ENCODE measurements around the gene PTPRF.
A peak's percentile ranks its signal among the peaks of the same experiment; 100 is the strongest.
"Not testable (repeated sequence)": the region's sequence is repeated elsewhere in the genome, so short reads cannot be mapped to it uniquely, and the experiment has no call there.

The PTPRF gene

DNA sequence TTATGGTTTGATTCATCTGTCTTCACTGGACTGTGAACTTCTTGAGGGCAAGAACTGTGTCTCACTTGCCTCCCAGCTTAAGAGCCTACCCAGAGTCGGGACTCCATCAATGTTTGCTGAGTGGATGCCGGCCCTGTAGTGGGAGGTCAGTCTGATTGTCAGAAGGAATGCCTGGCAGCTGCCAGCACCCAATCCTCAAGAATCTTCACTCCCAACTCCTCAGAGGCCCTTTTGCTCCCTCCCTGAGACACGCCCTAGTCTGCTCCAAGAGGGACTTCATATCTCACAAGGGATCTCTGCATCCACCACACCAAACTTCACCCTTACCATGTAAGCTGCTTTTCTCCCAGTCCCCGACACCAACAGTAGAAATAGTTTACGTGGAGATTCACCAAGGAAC lies 104.0 kb downstream of the PTPRF start:
- DNase-seq (ENCODE audit: low spot score), result no peak

DNA sequence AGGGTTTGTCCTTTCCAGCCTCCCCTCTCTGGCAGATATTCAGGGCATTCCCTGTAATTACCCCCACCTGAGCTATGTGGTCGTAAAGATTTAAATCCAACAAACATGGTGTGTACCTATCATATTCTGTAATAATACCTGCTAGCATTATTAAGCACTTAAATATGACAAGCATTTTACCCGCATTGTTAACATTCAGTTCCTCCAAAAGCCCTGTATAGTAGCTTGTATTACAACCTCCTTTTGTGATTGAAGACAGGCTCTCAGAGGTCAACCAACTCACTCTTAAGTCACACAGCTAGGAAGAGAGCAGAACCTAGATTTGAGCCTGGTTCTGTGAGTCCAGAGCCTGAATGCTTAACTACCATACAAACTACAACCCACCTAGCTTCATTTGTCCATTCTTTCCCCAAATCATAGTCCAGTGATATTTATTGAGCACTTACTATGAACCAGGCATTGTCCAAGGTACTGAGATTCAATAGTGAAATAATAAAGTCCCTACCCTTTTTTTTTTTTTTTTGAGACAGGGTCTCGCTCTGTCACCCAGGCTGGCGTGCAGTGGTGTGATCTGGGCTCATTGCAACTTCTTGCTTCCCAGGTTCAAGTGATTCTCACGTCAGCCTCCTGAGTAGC lies 105.4 kb downstream of the PTPRF start:
- no peak for DNase-seq (ENCODE audit: low spot score)

DNA sequence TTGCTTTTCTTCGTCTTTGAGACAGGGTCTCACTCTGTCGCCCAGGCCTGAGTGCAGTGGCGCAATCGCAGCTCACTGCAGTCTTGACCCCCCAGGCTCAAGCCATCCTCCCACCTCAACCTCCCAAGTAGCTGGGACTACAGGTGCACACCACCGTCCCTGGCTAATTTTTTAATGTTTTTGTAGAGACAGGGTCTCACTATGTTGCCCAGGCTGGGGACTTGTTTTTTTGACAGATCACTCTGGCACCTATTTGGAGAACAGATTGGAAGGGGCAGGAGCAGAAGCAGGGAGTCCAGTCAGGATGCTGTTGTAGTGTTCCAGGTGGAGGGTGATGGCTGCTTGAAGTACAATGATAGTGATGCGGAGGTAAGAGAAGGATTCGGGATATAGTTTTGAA lies 106.6 kb downstream of the PTPRF start:
- DNase-seq (ENCODE audit: low spot score), result no peak

DNA sequence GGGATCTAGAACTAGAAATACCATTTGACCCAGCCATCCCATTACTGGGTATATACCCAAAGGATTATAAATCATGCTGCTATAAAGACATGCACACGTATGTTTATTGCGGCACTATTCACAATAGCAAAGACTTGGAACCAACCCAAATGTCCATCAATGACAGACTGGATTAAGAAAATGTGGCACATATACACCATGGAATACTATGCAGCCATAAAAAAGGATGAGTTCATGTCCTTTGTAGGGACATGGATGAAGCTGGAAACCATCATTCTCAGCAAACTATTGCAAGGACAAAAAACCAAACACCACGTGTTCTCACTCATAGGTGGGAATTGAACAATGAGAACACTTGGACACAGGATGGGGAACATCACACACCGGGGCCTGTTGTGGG lies 107.7 kb downstream of the PTPRF start:
- DNase-seq (ENCODE audit: low spot score), result not testable (repeated sequence)

DNA sequence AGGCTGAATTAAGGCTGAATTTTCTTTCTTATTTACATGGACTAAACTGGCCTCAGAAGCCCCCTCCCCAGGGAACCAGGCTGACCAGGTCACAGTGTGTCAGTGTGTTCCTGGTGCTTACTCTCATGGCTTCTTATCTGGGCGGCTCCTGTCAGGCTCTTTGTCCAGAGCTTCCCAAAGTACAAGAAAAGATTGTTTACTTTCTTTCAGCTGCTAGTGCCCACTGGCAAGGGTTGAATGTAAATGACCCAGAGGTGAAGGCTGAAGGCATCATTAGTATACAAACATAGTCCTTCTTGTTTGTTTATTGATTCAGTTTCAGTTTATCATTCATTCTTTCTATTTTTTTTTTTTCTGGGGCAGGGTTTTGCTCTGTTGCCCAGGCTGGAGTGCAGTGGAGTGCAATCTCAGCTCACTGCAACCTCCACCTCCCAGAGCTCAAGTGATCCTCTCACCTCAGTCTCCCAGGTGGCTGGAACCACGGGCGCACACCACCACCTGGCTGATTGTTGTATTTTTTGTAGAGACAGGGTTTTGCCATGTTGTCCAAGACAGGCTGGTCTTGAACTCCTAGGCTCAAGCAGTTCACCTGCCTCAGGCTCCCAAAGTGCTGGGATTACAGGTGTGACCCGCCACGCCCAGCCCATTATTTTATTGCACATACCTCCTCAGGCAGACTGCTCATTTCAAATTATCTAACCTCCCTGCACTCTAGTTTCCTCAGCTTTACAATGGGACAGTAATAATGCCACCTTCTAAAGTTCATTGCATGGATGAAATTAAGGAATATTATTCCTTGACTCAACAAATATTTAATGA lies 109.5 kb downstream of the PTPRF start:
- DNase-seq (ENCODE audit: low spot score), result no peak

DNA sequence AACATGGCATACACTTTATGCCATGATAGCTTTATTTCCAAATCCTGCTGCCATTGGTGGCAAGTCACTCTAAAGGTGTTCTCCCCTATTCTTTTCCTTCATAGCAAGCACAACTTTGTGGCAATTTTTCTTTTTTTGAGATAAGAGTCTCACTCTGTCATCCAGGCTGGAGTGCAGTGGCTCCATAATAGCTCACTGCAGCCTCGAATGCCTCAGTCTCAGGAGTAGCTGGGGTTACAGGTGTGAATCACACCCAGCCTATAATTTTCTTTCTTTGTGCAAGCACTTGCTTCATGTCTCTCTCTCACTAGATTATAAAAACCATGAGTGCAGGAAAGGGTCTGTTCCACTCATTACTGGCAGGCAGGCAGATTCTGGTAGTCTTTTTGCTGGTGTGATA lies 113.9 kb downstream of the PTPRF start:
- DNase-seq (ENCODE audit: low spot score), result no peak

DNA sequence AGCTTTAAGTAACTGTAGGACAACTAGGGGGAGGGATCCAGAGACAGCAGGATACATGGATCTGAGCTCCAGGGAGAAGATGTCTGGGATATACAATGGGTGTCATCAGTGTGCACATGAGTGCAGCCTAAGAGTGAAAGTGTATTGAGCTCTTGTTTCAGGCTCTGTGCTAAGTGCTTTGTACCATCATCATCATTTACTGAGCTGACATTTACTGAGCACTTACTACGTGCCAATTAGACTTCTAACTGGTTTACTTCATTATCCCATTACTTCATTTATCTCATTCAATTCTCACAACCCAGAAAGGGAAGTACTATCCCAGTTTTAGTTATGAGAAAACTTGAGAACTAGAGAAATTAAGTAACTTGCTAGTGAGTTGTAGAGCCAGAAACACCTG lies 114.8 kb downstream of the PTPRF start:
- no peak for DNase-seq (ENCODE audit: low spot score)

DNA sequence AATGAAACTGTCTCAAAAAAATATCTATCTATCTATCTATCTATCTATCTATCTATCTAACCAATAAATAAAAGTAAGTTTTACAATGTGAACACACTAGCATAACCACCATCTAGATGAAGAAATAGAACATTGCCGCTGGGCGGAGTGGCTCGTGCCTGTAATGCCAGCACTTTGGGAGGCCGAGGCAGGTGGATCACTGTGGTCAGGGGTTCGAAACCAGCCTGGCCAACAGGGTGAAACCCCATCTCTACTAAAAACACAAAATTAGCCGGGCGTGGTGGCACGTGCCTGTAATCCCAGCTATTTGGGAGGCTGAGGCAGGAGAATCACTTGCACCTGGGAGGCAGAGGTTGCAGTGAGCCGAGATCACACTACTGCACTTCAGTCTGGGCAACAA lies 116.6 kb downstream of the PTPRF start:
- DNase-seq (ENCODE audit: low spot score), result not testable (repeated sequence)

DNA sequence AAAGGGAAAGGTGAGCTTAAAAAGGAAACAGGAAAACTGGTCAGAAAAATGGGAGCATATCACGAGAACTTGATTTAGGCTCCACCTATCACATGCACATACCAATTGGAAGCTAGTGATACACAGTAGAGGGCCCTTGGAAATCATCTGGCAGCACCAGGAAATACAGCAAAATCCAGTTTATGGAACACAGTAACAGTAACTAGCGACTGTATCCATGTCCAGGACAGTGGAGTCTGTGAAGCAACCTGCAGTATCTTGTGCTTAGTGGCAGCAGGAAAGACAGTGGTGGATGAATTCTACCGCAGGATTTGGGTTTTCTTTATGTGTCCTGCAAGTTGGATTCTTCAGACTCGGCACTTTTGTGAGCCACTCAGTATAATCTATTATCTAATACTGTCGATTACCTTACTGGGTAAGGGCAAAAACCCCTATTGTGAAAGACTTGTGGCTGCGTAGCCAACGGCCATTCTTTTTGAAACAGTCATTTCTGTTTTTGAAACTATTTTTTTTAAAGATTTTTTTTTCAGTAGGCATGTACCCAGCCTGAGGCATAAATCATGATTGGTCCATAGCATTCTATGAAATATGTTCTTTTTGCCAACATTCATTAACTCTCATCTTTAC lies 117.7 kb downstream of the PTPRF start:
- DNase-seq (ENCODE audit: low spot score), result no peak

DNA sequence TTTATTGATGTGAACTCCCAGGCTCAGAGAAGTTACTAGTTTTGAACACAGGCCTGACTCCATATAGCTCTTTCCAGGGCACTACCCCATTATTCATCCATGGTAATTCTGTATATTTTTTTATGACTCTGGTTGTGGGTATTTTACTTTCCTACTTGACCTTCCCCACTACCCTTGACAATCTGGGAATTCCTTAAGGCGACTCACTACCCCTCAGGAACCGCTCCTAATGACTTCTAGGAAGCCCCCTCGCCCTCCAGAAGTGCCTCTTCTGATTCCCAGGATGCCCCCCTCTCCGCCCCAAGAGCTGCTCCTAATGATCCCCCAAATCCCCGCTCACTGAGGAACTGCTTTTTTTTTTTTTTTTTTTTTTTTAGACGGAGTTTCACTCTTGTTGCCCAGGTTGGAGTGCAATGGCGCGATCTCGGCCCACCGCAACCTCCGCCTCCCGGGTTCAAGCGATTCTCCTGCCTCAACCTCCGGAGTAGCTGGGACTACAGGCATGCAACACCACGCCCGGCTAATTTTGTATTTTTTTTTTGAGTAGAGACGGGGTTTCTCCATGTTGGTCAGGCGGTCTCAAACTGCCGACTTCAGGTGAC lies 118.3 kb downstream of the PTPRF start:
- DNase-seq (ENCODE audit: low spot score), result no peak

DNA sequence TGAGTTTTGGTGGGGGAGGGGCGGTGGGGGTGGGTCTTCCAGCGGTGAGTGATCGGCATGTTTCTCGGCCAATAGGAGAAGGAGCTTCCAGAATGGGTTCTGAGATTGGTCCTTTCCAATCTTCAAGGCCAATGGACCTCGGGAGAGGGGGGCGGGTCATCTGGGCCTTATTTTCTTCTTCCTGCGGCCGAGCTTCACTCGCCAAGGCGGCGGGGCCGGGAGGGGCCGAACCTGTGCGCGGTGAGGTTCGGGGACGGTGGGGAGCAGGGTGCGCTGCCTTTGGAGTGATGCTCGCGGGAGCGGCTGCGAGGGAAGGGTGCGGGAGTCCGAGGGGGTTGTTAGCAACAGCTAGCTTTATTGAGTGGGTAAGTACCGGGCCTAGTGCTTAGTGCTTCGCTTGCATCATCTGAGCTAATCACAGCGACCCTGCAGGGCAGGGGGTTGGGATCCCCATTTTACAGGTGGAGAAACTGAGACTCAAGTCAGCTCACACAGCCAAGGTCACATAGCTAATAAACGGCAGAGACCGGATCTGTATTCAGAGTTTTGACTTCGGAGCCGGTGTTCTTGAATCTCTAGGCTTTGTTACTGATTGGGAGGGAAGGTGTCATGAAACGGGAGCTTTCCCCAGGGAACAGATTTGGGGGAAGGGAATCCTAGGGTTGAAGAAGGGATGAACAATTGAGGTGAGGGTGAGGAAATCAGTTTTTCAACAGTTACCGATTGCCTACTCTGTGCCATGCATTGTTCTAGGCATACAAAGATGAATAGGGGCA lies 119.8 kb downstream of the PTPRF start:
- DNase-seq (ENCODE audit: low spot score), result peak; percentile 95

DNA sequence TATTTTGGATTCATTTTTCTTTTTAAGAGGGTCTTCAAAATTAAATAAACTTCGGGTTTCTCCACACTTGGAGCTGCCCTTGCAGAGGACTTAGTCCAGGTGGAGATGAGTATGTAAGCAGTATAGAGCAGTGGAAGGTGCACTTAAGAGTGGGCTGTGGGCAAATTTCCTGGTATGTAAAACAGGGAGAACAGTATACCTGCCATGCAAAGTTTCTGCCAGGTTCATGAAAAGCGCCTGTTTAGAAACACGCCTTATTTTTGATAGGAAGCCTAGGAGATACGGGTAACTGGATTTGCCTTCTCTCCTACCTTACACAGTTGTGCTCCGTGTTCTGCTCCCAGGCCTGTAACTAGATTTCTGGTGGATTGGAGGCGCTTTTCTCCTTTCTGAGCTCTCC lies 120.5 kb downstream of the PTPRF start:
- DNase-seq (ENCODE audit: low spot score), result no peak

DNA sequence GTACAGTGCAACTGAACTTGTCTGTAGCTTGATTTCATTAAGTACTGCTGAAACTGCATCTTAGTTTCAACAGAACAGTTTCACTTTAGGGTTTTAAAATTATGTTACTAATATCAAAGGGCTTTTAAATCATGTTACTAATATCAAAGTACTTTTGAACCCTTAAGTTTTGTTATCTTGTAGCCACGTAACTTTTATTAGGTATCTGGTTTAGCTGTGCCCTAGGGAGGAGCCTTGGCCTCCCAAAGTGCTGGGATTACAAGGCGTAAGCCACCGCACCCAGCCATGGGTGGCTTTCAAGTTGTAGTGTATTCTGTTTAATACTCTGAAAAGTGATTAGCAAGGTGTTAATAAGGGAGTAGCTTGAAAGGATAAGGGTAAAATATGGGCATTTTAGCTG lies 121.2 kb downstream of the PTPRF start:
- DNase-seq (ENCODE audit: low spot score), result no peak

DNA sequence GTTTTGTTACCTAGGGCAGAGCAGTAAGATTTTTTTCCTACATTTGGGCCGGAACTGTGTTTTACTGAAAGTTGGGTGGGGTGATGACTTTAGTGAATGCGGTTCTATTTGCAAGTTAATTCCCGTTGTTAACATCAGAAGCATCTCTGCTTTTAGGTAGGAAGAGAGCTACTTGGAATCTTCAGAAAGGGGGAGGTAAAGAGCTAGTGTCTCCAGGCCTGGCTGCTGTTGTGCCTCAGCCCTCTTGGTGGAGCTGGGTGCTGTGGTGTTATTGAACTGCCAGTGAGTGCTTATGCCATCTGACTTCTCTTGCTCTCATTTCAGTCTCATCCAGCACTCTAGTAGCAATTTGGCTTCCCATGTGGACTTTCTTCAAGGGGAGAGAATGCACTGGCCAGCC lies 122.7 kb downstream of the PTPRF start:
- DNase-seq (ENCODE audit: low spot score), result peak; percentile 22

DNA sequence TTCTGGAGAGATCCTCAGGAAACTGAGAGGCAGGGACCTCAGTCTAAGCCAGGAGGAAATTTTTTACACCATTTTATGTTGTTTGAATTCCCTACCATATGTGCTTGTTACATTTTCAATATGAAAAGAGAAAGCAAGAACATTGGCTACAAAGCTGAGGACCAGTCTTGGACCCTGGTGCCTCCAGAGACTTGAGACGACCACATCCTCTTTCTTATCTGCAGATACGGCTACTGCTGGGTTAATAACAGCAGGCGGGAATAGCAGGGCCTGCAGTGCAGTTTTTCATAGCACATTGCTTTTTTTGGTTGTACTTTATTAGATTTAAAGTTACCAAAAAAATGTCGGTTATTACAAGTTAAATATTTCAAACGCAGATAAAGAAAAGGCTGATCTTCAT lies 123.2 kb downstream of the PTPRF start:
- DNase-seq (ENCODE audit: low spot score), result no peak

DNA sequence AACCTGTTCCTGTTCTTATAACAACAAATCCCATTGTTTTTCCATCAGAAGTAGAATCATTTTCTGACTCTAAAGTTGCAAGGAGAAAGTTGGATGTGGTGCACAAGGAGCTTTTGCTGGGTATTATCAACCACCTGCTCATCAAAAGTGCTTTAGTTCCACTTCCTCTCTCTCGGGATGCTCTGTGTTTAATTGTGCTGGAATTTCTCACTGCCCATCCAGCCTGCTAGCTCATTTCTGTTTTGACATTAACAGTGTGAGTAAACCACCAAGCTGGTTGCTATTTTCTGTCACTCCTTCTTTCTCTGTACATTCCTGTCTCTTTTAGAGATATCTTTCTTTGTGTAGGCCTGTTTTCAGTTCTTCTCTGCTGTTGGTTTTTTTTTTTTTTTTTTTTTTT lies 125.3 kb downstream of the PTPRF start:
- no peak for DNase-seq (ENCODE audit: low spot score)

DNA sequence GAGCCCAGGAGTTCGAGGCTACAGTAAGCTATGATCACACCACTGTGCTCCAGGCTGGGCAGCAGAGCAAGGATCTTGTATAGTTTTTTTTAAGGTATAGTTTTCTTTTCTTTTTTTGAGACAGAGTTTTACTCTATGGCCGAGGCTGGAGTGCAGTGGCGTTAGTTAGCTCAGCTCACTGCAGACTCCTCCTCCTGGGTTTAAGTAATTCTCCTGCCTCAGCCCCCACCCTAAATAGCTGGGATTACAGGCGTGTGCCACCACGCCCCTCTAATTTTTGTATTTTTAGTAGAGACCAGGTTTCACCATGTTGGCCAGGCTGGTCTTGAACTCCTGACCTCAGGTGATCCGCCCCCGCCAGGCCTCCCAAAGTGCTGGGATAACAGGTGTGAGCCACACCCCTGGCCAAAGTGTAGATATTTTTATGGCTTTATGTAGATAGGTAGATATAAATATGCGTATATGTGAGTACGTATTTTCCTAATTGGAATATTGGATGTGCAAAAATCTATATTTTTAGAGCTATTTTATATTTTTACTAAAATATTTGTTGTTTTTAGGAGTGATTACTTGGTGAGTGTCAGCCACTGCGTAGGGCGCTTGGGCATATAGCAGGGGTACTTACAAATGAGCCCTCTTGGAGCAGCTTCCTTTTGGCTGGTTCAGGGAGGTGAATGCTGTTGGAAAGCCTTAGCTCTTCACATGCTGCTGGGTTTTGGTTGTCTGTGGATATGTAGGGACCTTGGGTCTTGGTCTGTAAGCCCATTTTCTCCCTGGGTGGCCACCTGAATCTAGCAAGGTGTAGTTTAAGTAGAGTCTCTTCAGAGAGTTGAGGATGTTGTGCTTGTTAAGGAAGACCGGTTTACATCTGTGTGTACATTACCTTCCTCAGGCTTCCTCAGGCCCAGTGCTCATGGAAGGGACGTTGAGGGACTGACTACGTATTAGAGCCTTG lies 128.8 kb downstream of the PTPRF start:
- DNase-seq (ENCODE audit: low spot score), result no peak

DNA sequence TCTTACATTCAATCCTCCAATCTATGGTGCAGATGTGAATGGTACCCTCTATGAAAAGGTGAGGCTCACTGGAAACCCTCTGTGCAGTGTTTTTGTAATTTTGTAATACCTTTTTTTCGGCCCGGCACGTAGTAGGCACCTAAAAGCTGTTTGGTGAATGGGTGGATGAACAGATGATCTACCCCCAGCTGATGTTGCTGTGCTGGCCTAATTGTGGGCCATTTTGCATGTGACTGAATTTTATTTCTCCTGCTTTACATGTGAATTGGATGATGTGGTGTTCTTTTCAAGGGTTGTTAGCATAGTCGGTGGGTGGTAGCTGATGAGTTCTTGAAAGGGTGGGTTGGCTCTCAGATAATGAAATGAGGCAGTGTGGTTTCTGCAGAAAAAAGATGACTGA lies 129.7 kb downstream of the PTPRF start:
- DNase-seq (ENCODE audit: low spot score), result no peak

DNA sequence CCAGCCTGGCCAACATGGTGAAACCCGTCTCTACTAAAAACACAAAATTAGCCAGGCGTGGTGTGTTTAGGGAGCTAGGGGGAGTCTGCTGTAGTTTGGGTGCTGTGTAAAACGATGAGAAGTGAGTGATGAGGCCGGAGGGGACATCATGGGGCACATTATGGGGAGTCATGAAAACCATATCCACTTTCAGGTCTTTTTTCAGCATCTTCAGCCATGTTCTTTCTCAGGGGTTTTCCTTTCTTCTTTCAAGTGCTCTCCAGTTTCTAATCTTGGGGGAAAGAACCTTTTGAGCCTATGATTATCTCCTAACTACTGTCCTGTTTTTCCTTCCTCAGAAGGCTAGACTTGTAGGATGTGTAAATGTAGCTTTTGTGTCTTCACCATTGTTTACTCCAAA lies 133.7 kb downstream of the PTPRF start:
- DNase-seq (ENCODE audit: low spot score), result no peak

DNA sequence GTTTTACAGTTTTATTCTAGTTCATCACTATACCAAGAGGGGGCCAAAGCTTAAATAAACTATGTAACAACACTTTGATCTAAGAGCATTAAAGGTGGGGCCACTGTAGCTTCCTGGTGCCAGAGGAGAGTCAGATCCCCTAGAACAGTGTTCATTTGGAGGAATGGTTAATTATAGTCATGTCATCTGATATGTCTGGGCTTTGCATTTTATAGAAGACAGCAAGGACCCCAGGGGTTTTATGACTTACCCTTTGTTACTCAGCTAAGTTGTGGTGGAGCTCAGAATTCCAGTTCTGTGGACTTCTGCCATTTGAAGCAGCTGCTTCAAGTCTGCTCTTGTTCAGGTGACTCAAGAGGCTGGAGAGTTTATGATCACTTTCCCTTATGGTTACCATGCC lies 135.9 kb downstream of the PTPRF start:
- no peak for DNase-seq (ENCODE audit: low spot score)

DNA sequence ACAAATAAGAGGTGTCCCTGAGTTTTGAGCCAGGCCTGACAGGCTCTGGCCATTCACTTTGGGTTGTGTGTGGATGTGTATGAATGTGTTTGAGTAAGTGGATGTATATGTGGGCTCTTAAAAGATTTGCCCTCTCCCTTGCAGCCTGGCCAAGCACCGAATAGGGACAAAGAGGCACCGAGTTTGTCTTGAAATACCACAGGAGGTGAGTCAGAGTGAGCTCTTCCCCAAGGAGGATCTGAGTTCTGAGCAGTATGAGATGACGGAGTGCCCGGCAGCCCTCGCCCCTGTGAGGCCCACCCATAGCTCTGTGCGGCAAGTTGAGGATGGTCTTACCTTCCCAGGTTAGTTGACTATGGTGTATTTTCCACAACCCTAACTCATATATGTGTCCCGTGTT lies 138.3 kb downstream of the PTPRF start:
- no peak for DNase-seq (ENCODE audit: low spot score)

Data from HuH-7.5 (cell line).